ENCODE measurements around the gene HECW1.
"Not testable (repeated sequence)": the region's sequence is repeated elsewhere in the genome, so short reads cannot be mapped to it uniquely, and the experiment has no call there.

HECW1 gene

DNA sequence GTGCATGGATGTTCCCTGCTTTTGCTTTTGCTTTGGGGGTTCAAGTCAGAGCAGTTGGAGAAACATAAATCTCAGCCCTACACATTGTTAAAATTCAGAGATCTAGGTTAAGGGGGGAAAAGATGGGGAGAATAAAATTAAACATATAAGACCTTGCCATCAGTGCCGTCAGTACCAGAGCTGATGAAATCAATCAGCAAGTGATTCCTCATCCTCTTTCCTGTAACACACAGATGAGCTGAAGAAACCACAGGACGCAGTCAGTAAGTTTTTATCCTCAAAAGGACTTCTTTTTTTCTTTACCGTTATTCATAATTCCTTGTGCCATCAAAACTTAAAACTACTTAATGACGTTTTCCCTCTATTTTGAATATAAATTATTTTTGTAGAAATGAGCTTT lies 5.9 kb downstream of the HECW1 start:
- Mint-ChIP-seq H3K9me3 (no peaks in the 10 kb centered on the region), H3K4me3 (no peak overlapping the region), H3K4me1 (peaks cover 6% of the 10 kb centered on the region), H3K27me3 (peaks cover 23% of the 10 kb centered on the region), H3K27ac (no peak overlapping the region), H3K36me3 (no peaks in the 10 kb centered on the region)
- ATAC-seq (ENCODE audit: low read depth): no peak
- DNase-seq (ENCODE audit: low spot score in 2 of 2): no peak

DNA sequence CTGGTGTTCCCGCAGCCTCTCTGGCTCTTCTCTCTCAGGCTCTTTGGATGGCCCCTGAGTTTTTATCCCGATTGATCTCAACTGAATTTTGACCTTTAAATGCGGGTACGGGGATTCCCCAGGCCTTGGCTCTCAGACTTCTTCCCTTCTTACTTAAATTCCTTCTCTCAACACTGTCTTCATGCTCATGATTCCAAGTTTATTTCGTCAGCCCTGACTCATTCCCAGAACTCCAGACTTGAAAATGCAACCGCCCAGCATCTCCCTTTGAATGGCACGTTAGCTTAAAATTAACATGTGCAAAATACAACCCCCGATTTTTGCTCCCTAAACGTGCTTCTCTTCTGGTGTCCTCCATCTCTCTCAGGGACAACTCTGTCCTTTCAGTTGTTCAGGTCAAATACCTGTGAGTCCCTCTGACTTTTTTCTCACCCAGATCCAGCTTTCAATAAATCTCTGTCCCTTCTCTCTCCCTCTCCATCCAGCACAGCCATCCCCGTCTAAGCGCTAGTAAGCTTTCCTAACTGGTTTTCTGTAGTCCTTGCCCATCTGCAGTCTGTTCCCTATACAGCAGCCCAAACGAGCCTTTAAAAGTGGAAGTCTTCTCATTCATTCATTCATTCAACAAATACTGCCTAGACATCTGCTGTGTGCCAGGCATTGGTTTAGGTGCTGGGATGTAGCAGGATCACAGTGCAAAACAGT lies 7.1 kb downstream of the HECW1 start:
- Mint-ChIP-seq H3K9me3 (no peaks in the 10 kb centered on the region), H3K27me3 (peaks cover 17% of the 10 kb centered on the region), H3K36me3 (no peaks in the 10 kb centered on the region), H3K27ac (no peak overlapping the region), H3K4me1 (no peaks in the 10 kb centered on the region), H3K4me3 (no peak overlapping the region)
- no peak for DNase-seq (ENCODE audit: low spot score in 2 of 2)
- ATAC-seq (ENCODE audit: low read depth): no peak

DNA sequence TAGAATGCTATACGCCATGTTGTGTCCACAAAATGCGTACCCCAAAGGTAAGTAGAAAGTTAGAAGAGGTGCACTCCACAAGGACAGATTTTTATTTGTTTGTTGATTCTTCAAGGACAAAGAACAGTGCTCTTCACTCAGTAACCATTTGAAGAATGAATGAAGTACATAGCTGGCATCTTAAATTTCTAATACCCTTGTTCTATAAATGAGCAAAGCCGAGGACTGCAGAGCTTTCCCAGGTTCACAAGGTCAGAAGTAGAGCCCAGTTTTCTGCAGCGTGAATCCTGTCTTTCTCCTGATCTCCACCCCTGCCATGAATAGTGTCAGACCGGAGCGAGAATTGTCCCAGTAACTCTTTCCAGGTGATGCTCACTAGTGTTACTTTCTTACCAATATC lies 9.5 kb downstream of the HECW1 start:
- DNase-seq (ENCODE audit: low spot score in 2 of 2) (no peak), ATAC-seq (ENCODE audit: low read depth) (no peak)
- Mint-ChIP-seq H3K27me3 (peaks cover 12% of the 10 kb centered on the region), H3K4me1 (no peaks in the 10 kb centered on the region), H3K9me3 (no peaks in the 10 kb centered on the region), H3K27ac (no peak overlapping the region), H3K4me3 (no peak overlapping the region), H3K36me3 (no peaks in the 10 kb centered on the region)

DNA sequence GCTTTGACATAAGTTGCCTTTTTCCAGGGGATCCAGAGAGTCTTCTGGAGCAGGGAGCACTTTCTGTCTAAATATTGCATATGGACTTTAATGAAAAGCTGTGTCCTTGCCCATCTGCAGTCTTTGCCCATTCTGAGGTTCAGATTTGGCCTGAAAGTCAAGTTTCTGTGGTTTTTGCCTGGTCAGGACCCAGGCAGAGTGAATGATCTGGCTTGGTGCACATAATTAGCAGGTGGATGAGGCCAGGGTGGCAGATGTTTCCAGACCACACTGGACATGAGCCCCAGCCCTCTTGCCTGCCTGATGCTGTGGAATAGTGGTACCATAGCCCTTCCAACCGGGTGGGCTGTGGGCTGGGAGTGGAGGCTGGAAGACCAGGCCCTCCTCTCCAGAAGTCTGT lies 11.0 kb downstream of the HECW1 start:
- ATAC-seq (ENCODE audit: low read depth): no peak

DNA sequence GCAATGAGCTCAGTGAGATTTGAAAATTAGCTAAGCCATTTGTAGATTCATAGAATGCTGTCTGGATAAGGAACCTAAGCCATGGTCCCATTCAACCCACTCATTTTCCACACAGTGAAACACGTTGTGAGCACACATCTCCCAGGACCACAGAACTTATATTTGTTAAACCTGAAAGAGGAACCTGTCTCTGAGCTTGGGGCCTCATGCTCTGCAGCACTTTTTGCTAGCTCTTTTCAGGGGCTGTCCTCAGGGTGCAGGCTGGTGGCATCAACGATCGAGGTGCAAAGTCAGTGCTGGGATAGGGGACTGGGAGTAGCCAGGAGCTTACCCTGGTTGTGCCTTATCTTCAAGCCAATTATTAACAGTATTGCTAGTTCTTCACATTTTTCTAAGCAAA lies 11.9 kb downstream of the HECW1 start:
- Mint-ChIP-seq H3K9me3 (no peaks in the 10 kb centered on the region), H3K27me3 (peaks cover 7% of the 10 kb centered on the region), H3K27ac (no peak overlapping the region), H3K4me3 (no peak overlapping the region), H3K36me3 (no peaks in the 10 kb centered on the region), H3K4me1 (no peaks in the 10 kb centered on the region)
- ATAC-seq (ENCODE audit: low read depth) (no peak), DNase-seq (ENCODE audit: low spot score in 2 of 2) (no peak)

More for the DNA sequence above, 11.0 kb downstream of the HECW1 start:
- H3K4me1 Mint-ChIP-seq: no peaks in the 10 kb centered on the region
- no peak for DNase-seq (ENCODE audit: low spot score in 2 of 2)
- H3K9me3 Mint-ChIP-seq: no peaks in the 10 kb centered on the region
- H3K4me3 Mint-ChIP-seq: no peak overlapping the region
- peaks cover 7% of the 10 kb centered on the region for H3K27me3 Mint-ChIP-seq
- H3K27ac Mint-ChIP-seq: no peak overlapping the region
- no peaks in the 10 kb centered on the region for H3K36me3 Mint-ChIP-seq

DNA sequence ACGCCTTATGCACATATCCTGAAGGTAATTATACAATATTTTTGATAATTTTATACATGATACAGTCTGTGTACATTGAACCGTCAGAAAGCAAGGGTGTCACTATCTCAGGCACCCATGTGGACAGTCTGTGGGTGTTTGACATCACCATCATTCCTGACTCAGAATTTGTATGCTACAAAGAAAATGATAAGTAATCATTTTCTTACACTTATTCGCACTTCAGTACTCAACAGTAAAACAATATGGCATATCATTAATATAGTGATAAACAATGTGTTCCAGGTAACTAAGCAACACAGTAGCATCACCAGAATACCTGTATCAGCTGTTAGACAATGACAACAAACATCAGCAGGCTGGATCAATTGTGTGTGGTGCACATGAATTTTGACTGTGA lies 17.9 kb downstream of the HECW1 start:
- ATAC-seq (ENCODE audit: low read depth) (no peak), DNase-seq (ENCODE audit: low spot score in 2 of 2) (no peak)
- H3K27me3 Mint-ChIP-seq: peaks cover 2% of the 10 kb centered on the region
- no peak overlapping the region for H3K27ac Mint-ChIP-seq
- H3K4me3 Mint-ChIP-seq: no peak overlapping the region
- no peaks in the 10 kb centered on the region for H3K9me3 Mint-ChIP-seq
- H3K36me3 Mint-ChIP-seq: no peaks in the 10 kb centered on the region
- H3K4me1 Mint-ChIP-seq: no peaks in the 10 kb centered on the region

DNA sequence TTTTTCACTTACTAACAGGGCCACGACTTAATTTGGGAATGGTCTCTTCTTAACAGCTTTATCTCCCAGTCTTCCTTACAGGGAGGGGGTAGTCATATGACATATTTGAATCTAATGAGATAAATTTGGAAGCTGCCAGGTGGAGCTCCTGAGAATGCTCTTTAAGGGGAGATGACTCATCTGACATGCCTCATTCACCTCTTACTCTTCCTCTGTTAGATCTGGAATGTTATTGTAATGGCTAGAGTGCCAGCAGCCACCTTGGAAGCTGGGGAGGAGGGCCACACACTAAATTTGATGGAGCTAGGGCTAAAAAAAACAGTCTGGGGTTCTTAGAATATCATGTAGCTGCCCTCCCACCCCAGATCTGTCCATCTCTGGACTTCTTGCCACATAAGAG lies 22.7 kb downstream of the HECW1 start:
- Mint-ChIP-seq H3K36me3 (no peaks in the 10 kb centered on the region), H3K9me3 (no peaks in the 10 kb centered on the region), H3K27ac (no peak overlapping the region), H3K27me3 (no peaks in the 10 kb centered on the region), H3K4me3 (no peak overlapping the region), H3K4me1 (no peaks in the 10 kb centered on the region)
- no peak for DNase-seq (ENCODE audit: low spot score in 2 of 2)
- no peak for ATAC-seq (ENCODE audit: low read depth)

DNA sequence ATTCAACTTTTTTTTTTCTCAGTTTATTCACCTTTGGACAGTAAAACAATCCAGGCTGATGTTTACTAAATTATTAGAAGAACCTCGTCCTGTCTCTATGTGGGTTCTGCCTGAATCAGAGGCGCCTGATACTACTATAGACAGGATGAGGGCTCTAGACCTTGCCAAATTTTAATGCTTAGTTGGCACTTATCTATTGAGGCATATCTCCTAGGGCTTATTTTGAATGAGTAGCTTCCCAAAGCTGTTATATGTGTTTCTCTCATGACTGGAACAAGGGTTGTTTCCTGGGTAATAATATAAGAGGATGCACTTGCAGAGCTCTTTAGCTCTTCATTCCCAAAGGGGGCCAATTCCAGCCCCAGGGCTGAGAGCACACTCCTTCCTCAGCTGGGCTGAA lies 23.6 kb downstream of the HECW1 start:
- no peak overlapping the region for H3K27ac Mint-ChIP-seq
- no peaks in the 10 kb centered on the region for H3K4me1 Mint-ChIP-seq
- DNase-seq (ENCODE audit: low spot score in 2 of 2) (no peak), ATAC-seq (ENCODE audit: low read depth) (no peak)
- H3K36me3 Mint-ChIP-seq: no peaks in the 10 kb centered on the region
- no peaks in the 10 kb centered on the region for H3K9me3 Mint-ChIP-seq
- no peaks in the 10 kb centered on the region for H3K27me3 Mint-ChIP-seq
- H3K4me3 Mint-ChIP-seq: no peak overlapping the region

DNA sequence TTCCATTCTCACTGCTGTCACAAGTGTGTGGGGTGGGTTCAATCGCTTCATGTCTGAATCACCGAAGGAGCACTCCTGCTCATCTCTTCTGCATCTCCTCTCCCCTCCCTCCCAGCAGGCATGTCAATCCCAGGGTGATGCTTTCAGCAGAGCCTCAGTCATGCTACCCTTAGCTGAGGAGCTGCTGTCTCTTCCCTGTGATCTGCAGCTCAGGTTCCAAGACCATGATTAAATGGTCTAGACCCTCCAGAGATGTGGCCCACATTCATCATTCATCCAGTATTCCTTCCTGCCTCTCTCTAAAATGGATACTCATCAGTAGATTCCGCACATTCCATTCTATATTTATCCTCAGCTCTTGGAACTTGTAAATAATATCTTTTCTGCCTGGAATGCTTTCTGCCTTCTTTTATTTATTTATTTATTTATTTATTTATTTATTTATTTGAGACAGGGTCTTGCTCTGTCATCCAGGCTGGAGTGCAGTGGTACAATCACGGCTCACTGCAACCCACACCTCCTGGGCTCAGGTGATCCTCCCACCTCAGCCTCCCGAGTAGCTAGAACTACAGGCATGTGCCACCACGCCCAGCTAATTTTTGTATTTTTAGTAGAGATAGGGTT lies 24.8 kb downstream of the HECW1 start:
- H3K9me3 Mint-ChIP-seq; H3K27ac Mint-ChIP-seq; H3K27me3 Mint-ChIP-seq; ATAC-seq (ENCODE audit: low read depth); H3K4me1 Mint-ChIP-seq; DNase-seq (ENCODE audit: low spot score in 2 of 2); H3K4me3 Mint-ChIP-seq; H3K36me3 Mint-ChIP-seq: not testable (repeated sequence)

DNA sequence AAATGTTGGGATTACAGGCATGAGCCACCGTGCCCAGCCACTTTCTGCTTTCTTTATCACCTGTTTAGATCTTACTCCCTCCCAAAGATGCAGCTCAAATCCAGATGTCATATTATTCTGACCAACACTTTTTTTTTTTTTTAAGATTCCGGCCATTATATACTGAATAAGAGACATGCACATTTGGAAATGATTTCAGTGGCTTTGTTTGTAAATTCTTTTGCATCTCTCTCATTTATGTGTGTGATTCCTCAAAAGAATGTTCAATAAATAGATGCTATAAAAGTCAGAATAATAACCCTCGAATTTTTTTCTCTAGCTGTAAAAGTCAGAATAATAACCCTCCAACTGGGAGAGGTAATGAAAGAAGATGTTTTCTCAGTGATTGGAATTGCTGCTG lies 25.4 kb downstream of the HECW1 start:
- Mint-ChIP-seq H3K4me3 (no peak overlapping the region), H3K36me3 (no peaks in the 10 kb centered on the region), H3K27me3 (no peaks in the 10 kb centered on the region), H3K9me3 (no peaks in the 10 kb centered on the region), H3K4me1 (no peaks in the 10 kb centered on the region), H3K27ac (no peak overlapping the region)
- DNase-seq (ENCODE audit: low spot score in 2 of 2) (no peak), ATAC-seq (ENCODE audit: low read depth) (no peak)

DNA sequence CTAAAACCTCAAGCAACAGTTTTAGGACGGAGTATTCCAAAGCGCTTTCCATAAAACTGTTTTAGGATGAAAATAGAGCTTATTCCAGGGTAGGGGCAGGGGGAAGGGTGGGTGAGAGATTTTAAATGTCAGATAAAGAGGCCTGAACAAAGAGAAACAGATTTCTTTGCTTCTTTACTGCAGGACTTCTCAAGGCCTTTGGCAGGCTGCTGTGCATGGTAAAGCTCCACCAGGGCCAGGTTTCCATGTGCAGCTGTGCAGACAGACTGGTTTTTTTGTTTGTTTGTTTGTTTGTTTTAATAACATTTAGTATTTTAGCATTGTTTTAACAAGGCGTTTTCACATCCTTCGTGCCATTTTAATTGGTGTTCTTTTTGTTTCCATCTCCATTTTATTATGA lies 26.3 kb downstream of the HECW1 start:
- H3K4me3 Mint-ChIP-seq: no peak overlapping the region
- H3K36me3 Mint-ChIP-seq: no peaks in the 10 kb centered on the region
- H3K27ac Mint-ChIP-seq: no peak overlapping the region
- no peaks in the 10 kb centered on the region for H3K9me3 Mint-ChIP-seq
- ATAC-seq (ENCODE audit: low read depth) (no peak), DNase-seq (ENCODE audit: low spot score in 2 of 2) (no peak)
- H3K27me3 Mint-ChIP-seq: no peaks in the 10 kb centered on the region
- no peaks in the 10 kb centered on the region for H3K4me1 Mint-ChIP-seq

DNA sequence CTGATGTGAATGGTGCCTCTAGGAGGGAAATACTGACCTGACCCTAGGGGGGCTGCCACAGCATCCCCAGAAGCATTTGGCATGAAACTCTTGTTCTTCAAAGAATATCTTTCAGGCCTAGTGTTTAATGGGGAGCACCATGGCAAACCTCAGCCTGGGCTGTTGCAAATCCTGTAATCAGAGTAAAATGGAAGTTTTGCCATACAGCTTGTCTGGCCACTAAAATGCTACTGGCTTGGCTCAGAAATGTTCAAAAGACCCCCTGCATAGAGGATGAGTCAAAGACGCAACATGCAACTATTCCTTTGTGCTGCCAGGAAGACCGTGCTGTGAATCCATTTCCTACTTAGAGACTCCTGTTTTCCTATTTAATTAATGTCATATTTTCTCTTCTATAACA lies 26.7 kb downstream of the HECW1 start:
- Mint-ChIP-seq H3K27me3 (no peaks in the 10 kb centered on the region), H3K9me3 (no peaks in the 10 kb centered on the region), H3K36me3 (no peaks in the 10 kb centered on the region), H3K27ac (no peak overlapping the region), H3K4me1 (no peaks in the 10 kb centered on the region), H3K4me3 (no peak overlapping the region)
- DNase-seq (ENCODE audit: low spot score in 2 of 2) (no peak), ATAC-seq (ENCODE audit: low read depth) (no peak)

DNA sequence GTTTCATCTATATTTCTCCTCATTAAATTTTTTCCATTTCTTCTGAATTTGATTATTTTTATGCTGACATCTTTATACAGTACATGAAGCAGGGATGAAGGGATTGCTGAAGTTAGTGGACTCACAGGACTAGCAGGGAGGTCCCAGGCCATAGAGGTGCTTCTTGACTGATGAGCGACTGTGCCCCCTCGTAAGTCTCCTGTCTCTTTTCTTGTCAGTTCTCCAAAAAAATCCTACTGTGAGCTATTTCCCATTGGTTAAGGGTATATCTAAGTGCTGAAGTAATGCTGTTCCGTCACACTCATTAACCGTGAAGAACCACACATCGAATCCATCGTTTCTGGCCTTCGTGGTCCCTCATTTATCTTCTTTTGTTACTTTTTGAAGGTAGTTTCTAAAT lies 27.7 kb downstream of the HECW1 start:
- Mint-ChIP-seq H3K4me1 (no peaks in the 10 kb centered on the region), H3K4me3 (no peak overlapping the region), H3K27me3 (peaks cover 2% of the 10 kb centered on the region), H3K27ac (no peak overlapping the region), H3K9me3 (no peaks in the 10 kb centered on the region), H3K36me3 (no peaks in the 10 kb centered on the region)
- ATAC-seq (ENCODE audit: low read depth) (no peak), DNase-seq (ENCODE audit: low spot score in 2 of 2) (no peak)

DNA sequence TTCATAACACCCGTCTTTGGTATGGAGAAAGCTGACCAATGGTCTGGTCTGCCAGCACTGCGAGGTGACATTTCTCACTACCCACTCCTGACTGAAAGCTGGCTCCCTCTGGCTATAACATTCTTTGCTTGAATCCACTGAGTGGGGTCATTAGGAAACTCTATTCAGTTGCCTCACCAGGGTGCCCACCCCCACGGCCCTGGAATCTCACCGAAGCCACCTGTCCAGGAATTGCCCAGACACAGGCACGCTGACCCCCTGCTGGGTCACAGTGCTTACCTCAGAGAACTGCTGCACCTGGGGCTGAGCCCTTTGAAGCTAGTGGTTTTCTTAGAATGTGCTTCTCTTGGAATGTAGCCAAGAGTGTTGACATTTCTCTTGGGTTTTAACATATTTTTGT lies 28.6 kb downstream of the HECW1 start:
- ATAC-seq (ENCODE audit: low read depth) (no peak), DNase-seq (ENCODE audit: low spot score in 2 of 2) (no peak)
- Mint-ChIP-seq H3K4me1 (no peaks in the 10 kb centered on the region), H3K27me3 (peaks cover 3% of the 10 kb centered on the region), H3K27ac (no peak overlapping the region), H3K9me3 (no peaks in the 10 kb centered on the region), H3K36me3 (no peaks in the 10 kb centered on the region), H3K4me3 (no peak overlapping the region)

DNA sequence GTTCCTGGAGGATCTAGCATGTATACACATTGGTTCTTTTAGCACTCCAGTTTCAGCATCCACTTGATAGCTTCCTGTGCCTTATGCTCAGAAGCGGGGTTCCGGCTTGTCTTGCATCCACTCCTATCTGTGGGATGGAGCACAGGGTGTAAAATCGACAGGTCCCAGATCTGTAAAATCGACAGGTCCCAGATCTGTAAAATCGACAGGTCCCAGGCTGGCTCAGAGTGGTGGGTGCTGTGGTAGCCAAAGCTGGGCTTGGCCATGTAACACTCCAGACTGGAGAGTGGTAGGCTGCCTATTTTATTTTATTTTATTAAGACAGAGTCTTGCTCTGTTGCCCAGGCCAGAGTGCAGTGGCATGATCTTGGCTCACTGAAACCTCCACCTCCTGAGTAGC lies 30.3 kb downstream of the HECW1 start:
- ATAC-seq (ENCODE audit: low read depth): no peak
- peaks cover 6% of the 10 kb centered on the region for H3K27me3 Mint-ChIP-seq
- no peak overlapping the region for H3K4me3 Mint-ChIP-seq
- no peaks in the 10 kb centered on the region for H3K36me3 Mint-ChIP-seq
- no peaks in the 10 kb centered on the region for H3K4me1 Mint-ChIP-seq
- DNase-seq (ENCODE audit: low spot score in 2 of 2): no peak
- no peak overlapping the region for H3K27ac Mint-ChIP-seq
- H3K9me3 Mint-ChIP-seq: no peaks in the 10 kb centered on the region

Data from memory B cell (primary cell).